Ovary (tissue), 9 donors: ENCODE results near the gene MRTFA. TPM values are rescaled to one million over a fixed set of nuclear protein-coding genes. Genes with fewer than 3 reads are reported as not detected.
"Not testable (repeated sequence)": the region's sequence is repeated elsewhere in the genome, so short reads cannot be mapped to it uniquely, and the experiment has no call there.

Experiments
- DNase-seq, 5 donors: peaks; one replicate each; pipeline ENCODE4 v3.0.0-alpha.2; 2019 to 2020
- H3K27ac ChIP-seq, 2 donors: fragments of 200-600 bp; one replicate each; pipeline versions ENCODE4 v1.5.1 to v1.8.0; 2019 to 2022
- H3K27me3 ChIP-seq: fragments of 200-600 bp; one replicate; pipeline ENCODE4 v1.8.0; 2022
- H3K36me3 ChIP-seq: fragments of 200-600 bp; sonication (generic); one replicate; pipeline ENCODE4 v1.5.1; 2019
- H3K4me1 ChIP-seq: one replicate; pipeline ENCODE4 v1.8.1; 2013; ENCODE audit warnings: mild to moderate bottlenecking, moderate library complexity; ENCODE audit not compliant: insufficient read depth
- H3K4me3 ChIP-seq: fragments of 200-600 bp; sonication (generic); one replicate; pipeline ENCODE4 v1.5.1; 2017
- H3K9me3 ChIP-seq, 2 donors: fragments of 200-600 bp in 1 of 2; sonication (generic) in 1 of 2; one replicate each; pipeline versions ENCODE4 v1.5.1 to v1.8.1; 2013 to 2019; ENCODE audit warnings: mild to moderate bottlenecking in 1 of 2, moderate library complexity in 1 of 2
- CTCF ChIP-seq, 3 donors: fragments of 450-650 bp in 2 of 3; fragments of 200-600 bp in 1 of 3; IDR thresholded peaks; one replicate each; pipeline versions ENCODE4 v1.5.1 to v1.8.0; 2016 to 2022; ENCODE audit warnings: antibody characterized with exemption in 3 of 3, mild to moderate bottlenecking in 1 of 3
- EP300 ChIP-seq: sonication (generic); formaldehyde crosslinking; IDR thresholded peaks from one replicate; pipeline ENCODE4 v1.6.1; 2017; ENCODE audit warnings: antibody characterized with exemption
- POLR2A ChIP-seq: fragments of 450-650 bp; IDR thresholded peaks from one replicate; pipeline ENCODE4 v1.6.1; 2017; ENCODE audit warnings: antibody characterized with exemption, mild to moderate bottlenecking, moderate library complexity
- WGBS, 3 donors: extraction: QIAGEN DNeasy Blood & Tissue Kit in 1 of 3; methylation state at CpG; one replicate each; pipeline versions ENCODE4 v1.1.5 to v1.1.7; 2013 to 2017; 5-methylcytosine and 5-hydroxymethylcytosine counted together
- intact Hi-C, 4 donors: fragments of 100-400 bp; cut with DNase I; formaldehyde crosslinking; loops; one replicate each; pipeline versions ENCODE4 v1.11.0 to v1.15.1; 2022 to 2023
- polyA plus RNA-seq, 2 donors: library from polyadenylated mRNA; stranded (reverse); fragments of 200-250 nt in 1 of 2; fragments of 350-450 nt in 1 of 2; fragmentation: Illumina TruSeq in 1 of 2; extraction: RNeasy Lipid Tissue Mini Kit (QIAGEN cat#74804) in 1 of 2; gene quantifications; one replicate each; pipeline ENCODE4 v1.2.3, GENCODE V29; 2013 to 2014
- total RNA-seq, 7 donors: library from RNA; depleted of rRNA in 2 of 7; stranded (reverse); fragments of >200 nt in 2 of 7; fragmentation: NEBNext Ultra II Directional in 3 of 7; extraction: Animal tissue kit (Norgen Biotek cat#: 25700) in 3 of 7; gene quantifications; one replicate each; pipeline versions ENCODE4 v1.1.0 to v1.2.4, GENCODE V29; 2016 to 2023
- donor health status: DM: no; HTN: no; CAD: no; lungs with moderate emphysema.
- donor health status: DM: no; HTN: no; CAD: no.
- donor health status: Bipolar disorder and iron deficiency.
- donor health status: DM: yes; HTN: yes; CAD: no.
- donor health status: DM: no; HTN: no; CAD: no.
- donor health status: DM: yes; HTN: yes; CAD: no.

Gene MRTFA
- total and polyA plus RNA-seq, 9 donors = 15.4 to 59.7 (median 54.9) TPM

DNA sequence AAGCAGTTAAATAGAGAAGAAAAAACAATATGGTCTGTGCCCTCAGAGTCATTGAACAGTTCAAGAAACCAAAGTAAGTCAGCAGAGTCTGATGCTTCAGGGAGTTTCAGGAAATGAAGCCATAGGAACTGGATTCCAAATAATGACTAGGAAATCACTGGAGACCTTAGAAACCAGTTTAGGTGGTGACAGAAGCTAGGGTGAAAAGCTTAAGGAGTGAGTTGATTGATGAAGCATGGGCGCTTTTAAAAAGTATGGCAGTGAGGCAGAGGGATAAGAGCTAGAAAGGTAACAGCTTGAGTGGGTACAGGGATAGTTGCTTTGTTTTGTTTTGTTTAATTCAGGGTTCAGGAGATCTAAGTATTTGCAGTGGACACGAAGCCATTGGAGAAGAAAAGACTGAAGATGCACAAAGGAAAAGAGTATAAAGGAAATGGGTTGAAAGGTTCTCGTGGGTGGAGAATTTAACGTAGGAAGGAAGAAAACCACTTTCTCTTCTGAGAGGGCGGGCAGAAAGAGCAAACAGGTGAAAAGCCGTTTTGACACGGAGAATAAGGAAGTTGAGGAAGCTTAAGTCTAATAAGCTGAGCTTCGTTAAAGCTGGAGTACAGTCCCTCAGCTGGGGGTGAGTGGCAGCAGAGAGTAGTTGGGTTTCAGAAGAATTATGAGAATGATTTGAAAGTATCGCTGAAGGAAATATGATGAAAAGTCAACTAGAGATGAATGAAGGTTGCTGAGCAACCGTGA, 251.3 kb downstream of the MRTFA start:
- Histone ChIP-seq H3K36me3 (no peaks in the 10 kb centered on the region), H3K4me1 (peaks cover 3% of the 10 kb centered on the region), H3K27ac (no peak overlapping the region), H3K27me3 (no peaks in the 10 kb centered on the region), H3K4me3 (no peak overlapping the region), H3K9me3 (no peaks in the 10 kb centered on the region)
- TF ChIP-seq POLR2A = no peak
- no peak for TF ChIP-seq CTCF (IDR thresholded peaks at IDR 0.05)
- no peak for TF ChIP-seq EP300
- intact Hi-C loops = no loop called here
- WGBS, 3 donors = 88 to 93% (median 90%) methylated on average over 10 of the region's 10 CpGs
- no peak for DNase-seq

DNA sequence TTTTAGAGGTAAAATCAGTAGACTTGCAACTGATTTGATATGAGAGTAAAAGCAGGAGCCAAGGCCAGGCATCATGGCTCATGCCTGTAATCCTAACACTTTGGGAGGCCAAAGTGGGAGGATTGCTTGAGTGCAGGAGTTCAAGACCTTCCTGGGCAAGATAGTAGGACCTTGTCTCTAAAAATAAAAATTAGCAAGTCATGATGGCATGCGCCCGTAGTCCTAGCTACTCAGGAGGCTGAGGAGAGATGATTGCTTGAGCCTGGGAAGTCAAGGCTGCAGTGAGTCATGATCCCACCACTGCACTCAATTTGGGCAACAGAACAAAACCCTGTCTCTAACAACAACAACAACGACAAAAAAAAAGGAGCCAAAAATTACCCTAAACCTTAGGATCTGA, 252.6 kb downstream of the MRTFA start:
- DNase-seq = peak in 3 of 5 donors; percentile 32 to 56 (median 37)
- intact Hi-C loops = no loop called here

DNA sequence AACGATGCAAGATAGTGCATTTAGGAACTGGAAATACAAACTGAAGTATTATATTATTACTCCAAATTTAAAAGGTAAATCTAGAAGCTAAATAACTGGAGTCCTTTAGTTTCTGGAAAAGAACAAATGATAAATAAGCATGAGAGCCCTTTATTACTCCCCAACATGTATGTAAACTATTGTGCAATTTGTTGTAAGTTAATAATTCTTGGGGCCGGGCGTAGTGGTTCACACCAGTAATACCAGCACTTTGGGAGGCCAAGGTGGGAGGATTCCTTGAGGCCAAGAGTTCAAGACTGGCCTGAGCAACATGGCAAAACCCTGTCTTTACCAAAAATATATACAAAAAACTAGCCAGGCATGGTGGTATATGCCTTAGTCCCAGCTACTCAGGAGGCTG, 255.1 kb downstream of the MRTFA start:
- TF ChIP-seq CTCF (IDR thresholded peaks at IDR 0.05) (no peak), EP300 (no peak), POLR2A (no peak)
- 92 to 98% (median 96%) methylated on average over 3 of the region's 3 CpGs for whole genome bisulfite sequencing, 3 donors
- no peaks in the 10 kb centered on the region for H3K36me3 ChIP-seq
- no peaks in the 10 kb centered on the region for H3K9me3 ChIP-seq
- H3K4me1 ChIP-seq = peaks cover 3% of the 10 kb centered on the region
- intact Hi-C loops = no loop called here
- no peak overlapping the region for H3K4me3 ChIP-seq
- DNase-seq = no peak
- H3K27ac ChIP-seq = no peak overlapping the region
- no peaks in the 10 kb centered on the region for H3K27me3 ChIP-seq

More for the DNA sequence above, 252.6 kb downstream of the MRTFA start:
- H3K36me3 ChIP-seq = no peaks in the 10 kb centered on the region
- TF ChIP-seq CTCF (IDR thresholded peaks at IDR 0.05) (no peak), POLR2A (no peak), EP300 (no peak)
- peaks cover 3% of the 10 kb centered on the region for H3K4me1 ChIP-seq
- WGBS, 3 donors = 16 to 28% (median 20%) methylated on average over 3 of the region's 3 CpGs
- H3K4me3 ChIP-seq = no peak overlapping the region
- no peaks in the 10 kb centered on the region for H3K27me3 ChIP-seq
- H3K27ac ChIP-seq = no peak overlapping the region
- no peaks in the 10 kb centered on the region for H3K9me3 ChIP-seq

DNA sequence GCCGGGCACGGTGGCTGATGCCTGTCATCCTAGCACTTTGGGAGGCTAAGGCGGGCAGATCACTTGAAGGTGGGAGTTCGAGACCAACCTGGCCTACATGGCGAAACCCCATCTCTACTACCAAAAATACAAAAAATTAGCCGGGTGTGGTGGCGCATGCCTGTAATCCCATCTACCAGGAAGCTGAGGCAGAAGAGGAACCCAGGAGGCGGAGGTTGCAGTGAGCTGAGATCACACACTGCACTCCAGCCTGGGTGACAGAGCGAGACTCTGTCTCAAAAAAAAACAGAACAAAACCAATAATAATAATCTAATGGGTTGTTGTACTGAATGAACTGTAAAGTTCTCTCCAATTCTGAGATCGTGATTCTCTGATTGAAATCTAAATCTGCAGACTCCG, 258.1 kb downstream of the MRTFA start:
- H3K27me3 ChIP-seq, H3K9me3 ChIP-seq, intact Hi-C loops, H3K36me3 ChIP-seq, H3K4me1 ChIP-seq, H3K4me3 ChIP-seq, H3K27ac ChIP-seq, DNase-seq: not testable (repeated sequence)
- WGBS, 3 donors = 93% methylated on average over 11 of the region's 11 CpGs

DNA sequence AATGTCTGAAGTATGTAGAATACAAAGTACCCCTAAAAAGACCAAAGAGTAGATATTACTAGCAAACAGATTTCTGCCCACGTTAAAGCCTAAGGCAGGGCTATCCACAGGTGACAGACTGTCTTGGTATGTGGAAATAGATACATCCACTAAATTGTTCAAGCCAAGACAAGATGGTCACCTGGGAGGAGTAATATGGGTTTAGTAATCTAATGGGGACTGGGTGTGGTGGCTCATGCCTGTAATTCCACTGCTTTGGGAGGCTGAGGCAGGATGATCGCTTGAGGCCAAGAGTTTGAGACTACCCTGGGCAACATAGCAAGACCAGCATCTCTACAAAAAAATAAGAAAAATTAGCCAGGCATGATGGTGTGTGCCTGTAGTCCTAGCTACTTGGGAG, 258.6 kb downstream of the MRTFA start:
- 93 to 98% (median 96%) methylated on average over 2 of the region's 2 CpGs for WGBS, 3 donors
- Histone ChIP-seq H3K36me3 (no peaks in the 10 kb centered on the region), H3K27ac (no peak overlapping the region), H3K9me3 (no peaks in the 10 kb centered on the region), H3K4me1 (no peaks in the 10 kb centered on the region), H3K4me3 (no peak overlapping the region), H3K27me3 (no peaks in the 10 kb centered on the region)
- DNase-seq = no peak
- intact Hi-C loops = no loop called here
- TF ChIP-seq EP300 = no peak
- TF ChIP-seq CTCF (IDR thresholded peaks at IDR 0.05) = no peak
- no peak for TF ChIP-seq POLR2A
